GM12872 (cell line): Measurements from ENCODE around the gene GPR52.

Experiments used
- TF ChIP-seq, protein P1 (sequence below): IDR thresholded peaks from 3 replicates; pipeline ENCODE4 v1.5.1; 2011; ENCODE audit warnings: low read depth, mild to moderate bottlenecking, low read length, moderate library complexity; ENCODE audit not compliant: insufficient read depth

The GPR52 gene

GRCh38 chr1:174428739-174429138 lies 19.0 kb upstream of the GPR52 start:
- TF ChIP-seq, protein P1, sequence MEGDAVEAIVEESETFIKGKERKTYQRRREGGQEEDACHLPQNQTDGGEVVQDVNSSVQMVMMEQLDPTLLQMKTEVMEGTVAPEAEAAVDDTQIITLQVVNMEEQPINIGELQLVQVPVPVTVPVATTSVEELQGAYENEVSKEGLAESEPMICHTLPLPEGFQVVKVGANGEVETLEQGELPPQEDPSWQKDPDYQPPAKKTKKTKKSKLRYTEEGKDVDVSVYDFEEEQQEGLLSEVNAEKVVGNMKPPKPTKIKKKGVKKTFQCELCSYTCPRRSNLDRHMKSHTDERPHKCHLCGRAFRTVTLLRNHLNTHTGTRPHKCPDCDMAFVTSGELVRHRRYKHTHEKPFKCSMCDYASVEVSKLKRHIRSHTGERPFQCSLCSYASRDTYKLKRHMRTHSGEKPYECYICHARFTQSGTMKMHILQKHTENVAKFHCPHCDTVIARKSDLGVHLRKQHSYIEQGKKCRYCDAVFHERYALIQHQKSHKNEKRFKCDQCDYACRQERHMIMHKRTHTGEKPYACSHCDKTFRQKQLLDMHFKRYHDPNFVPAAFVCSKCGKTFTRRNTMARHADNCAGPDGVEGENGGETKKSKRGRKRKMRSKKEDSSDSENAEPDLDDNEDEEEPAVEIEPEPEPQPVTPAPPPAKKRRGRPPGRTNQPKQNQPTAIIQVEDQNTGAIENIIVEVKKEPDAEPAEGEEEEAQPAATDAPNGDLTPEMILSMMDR, result no peak

DNA sequence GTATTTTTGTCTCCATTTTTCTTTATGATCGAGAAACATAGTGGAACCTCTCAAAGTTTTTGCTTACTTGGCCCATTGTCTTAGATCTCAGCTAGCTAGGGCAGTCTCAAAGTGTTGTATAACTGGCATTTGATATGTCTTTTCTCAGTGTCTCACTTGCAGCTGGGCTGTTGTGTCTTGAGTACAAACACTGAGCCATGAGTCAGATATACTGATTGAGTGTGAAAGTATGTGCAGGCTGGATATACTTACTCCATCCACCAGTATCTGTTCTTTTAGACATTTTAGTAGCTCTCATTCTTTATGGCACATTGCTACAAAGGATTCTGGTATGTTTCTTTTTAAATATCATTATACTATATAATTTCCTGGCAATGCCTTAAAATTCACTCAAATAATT lies 14.3 kb upstream of the GPR52 start:
- TF ChIP-seq, protein P1, result no peak

- TF ChIP-seq, protein P1, result no peak
These were observed 2.4 kb upstream of the GPR52 start for GRCh38 chr1:174445351-174445750.

- TF ChIP-seq, protein P1, result no peak
These were observed 1.9 kb upstream of the GPR52 start for GRCh38 chr1:174445817-174446216.

DNA sequence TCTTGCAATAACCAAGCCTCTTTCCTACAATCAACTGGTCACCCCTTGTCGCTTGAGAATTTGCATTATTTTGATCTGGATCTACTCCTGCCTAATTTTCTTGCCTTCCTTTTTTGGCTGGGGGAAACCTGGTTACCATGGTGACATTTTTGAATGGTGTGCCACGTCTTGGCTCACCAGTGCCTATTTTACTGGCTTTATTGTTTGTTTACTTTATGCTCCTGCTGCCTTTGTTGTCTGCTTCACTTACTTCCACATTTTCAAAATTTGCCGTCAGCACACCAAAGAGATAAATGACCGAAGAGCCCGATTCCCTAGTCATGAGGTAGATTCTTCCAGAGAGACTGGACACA lies 743 bp downstream of the GPR52 start:
- TF ChIP-seq, protein P1, result no peak

DNA sequence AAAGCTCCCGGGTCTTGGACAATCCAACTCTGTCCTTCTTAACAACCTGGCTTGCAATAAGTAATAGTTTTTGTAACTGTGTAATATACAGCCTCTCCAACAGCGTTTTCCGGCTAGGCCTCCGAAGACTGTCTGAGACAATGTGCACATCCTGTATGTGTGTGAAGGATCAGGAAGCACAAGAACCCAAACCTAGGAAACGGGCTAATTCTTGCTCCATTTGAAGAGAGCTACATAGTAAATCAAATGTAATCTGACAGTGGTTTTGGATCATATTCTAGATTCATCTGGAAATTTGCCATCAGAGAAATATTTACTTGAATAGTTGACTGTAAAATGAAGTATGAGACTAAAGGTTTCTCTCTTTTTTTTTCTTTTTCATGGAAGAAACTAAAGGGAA lies 1.2 kb downstream of the GPR52 start:
- TF ChIP-seq, protein P1, result no peak

GRCh38 chr1:174451408-174451807 lies 3.6 kb downstream of the GPR52 start:
- TF ChIP-seq, protein P1, result no peak

- TF ChIP-seq, protein P1, result no peak
These were observed 18.1 kb downstream of the GPR52 start for GRCh38 chr1:174465855-174466254.
